HG03558 (cell line): ENCODE measurements around the gene KCNIP2.

Experiments
- ATAC-seq: cut with Tn5 transposase; IDR thresholded peaks from one replicate; pipeline ENCODE4 v1.9.1; 2021; ENCODE audit warnings: moderate number of reproducible peaks; ENCODE audit not compliant: unreplicated experiment; ENCODE audit errors: extremely low read depth

The KCNIP2 gene

GRCh38 chr10:101843032-101844021, at the start of gene KCNIP2:
Gene KCNIP2 (minus strand): TSS chr10:101843800. CDS start chr10:101843568, 232 bp downstream.
- ATAC-seq: no peak

GRCh38 chr10:101892782-101893391, 49.3 kb upstream of the KCNIP2 start:
- ATAC-seq: no peak

- no peak for ATAC-seq
Measured at GRCh38 chr10:101889256-101890210, 45.9 kb upstream of the KCNIP2 start.

GRCh38 chr10:101888251-101888949, 44.8 kb upstream of the KCNIP2 start:
- ATAC-seq: no peak

GRCh38 chr10:101887775-101888174, 44.2 kb upstream of the KCNIP2 start:
- ATAC-seq: no peak

- ATAC-seq: no peak
Measured at GRCh38 chr10:101886521-101887312, 43.1 kb upstream of the KCNIP2 start.

GRCh38 chr10:101881036-101881774, 37.6 kb upstream of the KCNIP2 start:
- no peak for ATAC-seq

GRCh38 chr10:101880232-101880573, 36.6 kb upstream of the KCNIP2 start:
- no peak for ATAC-seq

- no peak for ATAC-seq
Measured at GRCh38 chr10:101879456-101880231, 36.0 kb upstream of the KCNIP2 start.

GRCh38 chr10:101878869-101879268, 35.3 kb upstream of the KCNIP2 start:
- no peak for ATAC-seq

GRCh38 chr10:101875068-101875688, 31.6 kb upstream of the KCNIP2 start:
- ATAC-seq: no peak

GRCh38 chr10:101874252-101874651, 30.7 kb upstream of the KCNIP2 start:
- ATAC-seq: no peak

- ATAC-seq: no peak
Measured at GRCh38 chr10:101867931-101868330, 24.3 kb upstream of the KCNIP2 start.

GRCh38 chr10:101859530-101859929, 15.9 kb upstream of the KCNIP2 start:
- no peak for ATAC-seq

GRCh38 chr10:101858723-101859500, 15.3 kb upstream of the KCNIP2 start:
- no peak for ATAC-seq

GRCh38 chr10:101857802-101858476, 14.3 kb upstream of the KCNIP2 start:
- ATAC-seq: no peak
